ENCODE measurements around the gene LGALSL.

LGALSL gene

DNA sequence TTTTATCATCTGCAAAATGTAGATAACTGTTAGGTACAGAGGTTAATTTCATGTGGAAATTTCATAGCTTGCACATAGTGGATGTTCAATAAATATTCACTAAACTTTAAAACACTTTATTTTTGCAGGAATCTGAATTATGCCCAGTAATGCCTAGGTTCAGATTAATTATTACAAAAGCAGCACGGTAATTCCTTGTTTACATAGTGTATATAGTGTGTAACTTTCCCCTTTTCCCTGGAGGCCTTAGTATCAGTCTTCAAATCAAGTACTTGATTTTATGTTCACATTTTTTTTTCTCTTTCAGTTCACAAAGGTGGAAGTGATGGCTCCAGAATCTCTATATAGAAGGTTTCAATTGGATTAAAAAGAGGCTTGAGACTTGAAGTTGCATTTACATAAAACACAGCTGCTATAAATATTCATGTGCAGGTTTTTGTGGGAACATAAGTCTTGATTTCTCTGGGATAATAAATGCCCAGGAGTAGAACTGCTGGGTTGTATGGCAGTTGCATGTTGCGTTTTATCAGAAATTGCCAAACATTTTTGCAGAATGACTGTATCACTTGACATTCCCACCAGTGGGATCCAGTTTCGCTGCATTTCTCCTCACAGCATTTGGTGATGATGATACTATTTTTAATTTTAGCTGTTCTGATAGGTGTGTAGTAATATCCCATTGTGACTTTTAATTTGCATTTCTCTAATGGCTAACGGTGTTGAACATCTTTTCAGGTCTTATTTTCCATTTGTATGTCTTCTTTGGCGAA is 27.6 kb upstream of the LGALSL start:
- no peaks in the 10 kb centered on the region for H3K36me3 ChIP-seq (replicated peaks; ENCODE audit: insufficient read depth, low read length)
- no peak overlapping the region for H3K4me2 ChIP-seq (ENCODE audit: low read depth, low read length)
- no peaks in the 10 kb centered on the region for H3F3A ChIP-seq (ENCODE audit: insufficient read depth, low read length)
- no peaks in the 10 kb centered on the region for H3K4me1 ChIP-seq (ENCODE audit: low read length)
- H3K79me2 ChIP-seq (ENCODE audit: low read length) = no peaks in the 10 kb centered on the region
- no peaks in the 10 kb centered on the region for H3K27me3 ChIP-seq (replicated peaks; ENCODE audit: insufficient read depth, low read length)
- H3K9me3 ChIP-seq (replicated peaks; ENCODE audit: insufficient read depth, low read length) = no peaks in the 10 kb centered on the region
- DNase-seq = no peak
- no peaks in the 10 kb centered on the region for H4K20me1 ChIP-seq (ENCODE audit: insufficient read depth, low read length)
- H3K4me3 ChIP-seq (ENCODE audit: low read length) = no peak overlapping the region
- no peak for TF ChIP-seq EZH2 (optimal IDR thresholded peaks at IDR 0.05; ENCODE audit: low read depth, low read length)
- H3K9ac ChIP-seq (ENCODE audit: low read length) = no peak overlapping the region
- H2AFZ ChIP-seq (ENCODE audit: low read length) = no peak overlapping the region
- no peaks in the 10 kb centered on the region for H3K9me2 ChIP-seq (replicated peaks; ENCODE audit: insufficient read depth, low read length)
- H3K27ac ChIP-seq (ENCODE audit: low read length) = no peak overlapping the region

GRCh38 chr2:64434039-64434657 is 19.8 kb upstream of the LGALSL start:
- Histone ChIP-seq H3K9ac (ENCODE audit: low read length) (no peak overlapping the region), H2AFZ (ENCODE audit: low read length) (no peak overlapping the region), H3K36me3 (replicated peaks; ENCODE audit: insufficient read depth, low read length) (no peaks in the 10 kb centered on the region), H3K4me1 (ENCODE audit: low read length) (no peaks in the 10 kb centered on the region), H3K27me3 (replicated peaks; ENCODE audit: insufficient read depth, low read length) (no peaks in the 10 kb centered on the region), H3F3A (ENCODE audit: insufficient read depth, low read length) (no peaks in the 10 kb centered on the region), H3K9me2 (replicated peaks; ENCODE audit: insufficient read depth, low read length) (no peaks in the 10 kb centered on the region), H3K4me2 (ENCODE audit: low read depth, low read length) (no peak overlapping the region), H3K27ac (ENCODE audit: low read length) (no peak overlapping the region), H3K4me3 (ENCODE audit: low read length) (no peak overlapping the region), H3K79me2 (ENCODE audit: low read length) (no peaks in the 10 kb centered on the region), H3K9me3 (replicated peaks; ENCODE audit: insufficient read depth, low read length) (no peaks in the 10 kb centered on the region), H4K20me1 (ENCODE audit: insufficient read depth, low read length) (no peaks in the 10 kb centered on the region)
- TF ChIP-seq EZH2 (optimal IDR thresholded peaks at IDR 0.05; ENCODE audit: low read depth, low read length) = no peak
- TF ChIP-seq EZH2phosphoT487 (IDR thresholded peaks at IDR 0.05; ENCODE audit: low read length) = no peak
- TF ChIP-seq CTCF (IDR thresholded peaks at IDR 0.05; ENCODE audit: low read length) = no peak
- no peak for DNase-seq

DNA sequence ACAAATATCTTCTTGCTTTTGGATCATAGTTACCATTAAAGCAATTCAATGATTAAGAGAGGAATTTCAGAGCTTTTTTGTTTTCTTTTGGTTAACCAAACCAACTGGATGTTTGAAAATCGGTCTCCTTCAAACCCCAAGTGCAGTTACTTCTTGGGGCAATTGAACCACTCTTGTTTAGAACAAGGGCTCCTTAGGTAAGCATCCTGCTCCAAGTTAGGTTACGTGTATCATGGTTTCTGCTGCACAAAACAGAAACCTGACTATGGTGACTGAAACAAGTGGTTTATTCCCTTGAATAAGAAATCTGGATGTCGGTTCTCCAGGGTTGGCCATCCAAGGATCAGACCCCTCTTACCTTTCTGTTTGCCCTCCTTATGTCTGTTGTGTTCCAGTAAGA is 16.1 kb upstream of the LGALSL start:
- Histone ChIP-seq H3K9ac (ENCODE audit: low read length) (no peak overlapping the region), H3K36me3 (replicated peaks; ENCODE audit: insufficient read depth, low read length) (no peaks in the 10 kb centered on the region), H3K27ac (ENCODE audit: low read length) (no peak overlapping the region), H3F3A (ENCODE audit: insufficient read depth, low read length) (no peaks in the 10 kb centered on the region), H3K4me2 (ENCODE audit: low read depth, low read length) (no peak overlapping the region), H3K9me3 (replicated peaks; ENCODE audit: insufficient read depth, low read length) (no peaks in the 10 kb centered on the region), H3K4me1 (ENCODE audit: low read length) (no peaks in the 10 kb centered on the region), H3K79me2 (ENCODE audit: low read length) (no peaks in the 10 kb centered on the region), H3K9me2 (replicated peaks; ENCODE audit: insufficient read depth, low read length) (no peaks in the 10 kb centered on the region), H2AFZ (ENCODE audit: low read length) (no peak overlapping the region), H4K20me1 (ENCODE audit: insufficient read depth, low read length) (no peaks in the 10 kb centered on the region), H3K27me3 (replicated peaks; ENCODE audit: insufficient read depth, low read length) (no peaks in the 10 kb centered on the region), H3K4me3 (ENCODE audit: low read length) (no peak overlapping the region)
- no peak for TF ChIP-seq EZH2 (optimal IDR thresholded peaks at IDR 0.05; ENCODE audit: low read depth, low read length)
- TF ChIP-seq CTCF (IDR thresholded peaks at IDR 0.05; ENCODE audit: low read length) = no peak
- TF ChIP-seq EZH2phosphoT487 (IDR thresholded peaks at IDR 0.05; ENCODE audit: low read length) = no peak
- DNase-seq = no peak

- H4K20me1 ChIP-seq (ENCODE audit: insufficient read depth, low read length) = no peaks in the 10 kb centered on the region
- H3K27me3 ChIP-seq (replicated peaks; ENCODE audit: insufficient read depth, low read length) = no peaks in the 10 kb centered on the region
- H3K79me2 ChIP-seq (ENCODE audit: low read length) = no peaks in the 10 kb centered on the region
- no peaks in the 10 kb centered on the region for H3K4me1 ChIP-seq (ENCODE audit: low read length)
- H3K9me3 ChIP-seq (replicated peaks; ENCODE audit: insufficient read depth, low read length) = no peaks in the 10 kb centered on the region
- no peak for DNase-seq
- no peak overlapping the region for H3K4me3 ChIP-seq (ENCODE audit: low read length)
- no peak overlapping the region for H3K27ac ChIP-seq (ENCODE audit: low read length)
- no peaks in the 10 kb centered on the region for H3K9me2 ChIP-seq (replicated peaks; ENCODE audit: insufficient read depth, low read length)
- TF ChIP-seq EZH2 (optimal IDR thresholded peaks at IDR 0.05; ENCODE audit: low read depth, low read length) = no peak
- no peak for TF ChIP-seq EZH2phosphoT487 (IDR thresholded peaks at IDR 0.05; ENCODE audit: low read length)
- TF ChIP-seq CTCF (IDR thresholded peaks at IDR 0.05; ENCODE audit: low read length) = no peak
- no peaks in the 10 kb centered on the region for H3F3A ChIP-seq (ENCODE audit: insufficient read depth, low read length)
- no peak overlapping the region for H3K9ac ChIP-seq (ENCODE audit: low read length)
- H3K36me3 ChIP-seq (replicated peaks; ENCODE audit: insufficient read depth, low read length) = no peaks in the 10 kb centered on the region
- H3K4me2 ChIP-seq (ENCODE audit: low read depth, low read length) = no peak overlapping the region
- no peak overlapping the region for H2AFZ ChIP-seq (ENCODE audit: low read length)
Observed at GRCh38 chr2:64439194-64439593, 14.8 kb upstream of the LGALSL start.
